ENCODE measurements around the gene CDH22. TPM values are rescaled to one million over a fixed set of nuclear protein-coding genes. Genes with fewer than 3 reads are reported as not detected.

CDH22 gene
- total and polyA plus RNA-seq, 4 experiments from 2014 or later: not detected

GRCh38 chr20:46200582-46201570 lies 107.4 kb downstream of the CDH22 start:
- Histone ChIP-seq H3K36me3 (ENCODE audit: insufficient read depth, low read length) (no peaks in the 10 kb centered on the region), H3K27me3 (ENCODE audit: insufficient read depth, low read length) (no peaks in the 10 kb centered on the region), H3K27ac (ENCODE audit: low read depth, low read length) (no peak overlapping the region), H3K4me1 (ENCODE audit: insufficient read depth, low read length) (peaks cover 31% of the 10 kb centered on the region), H3K4me3 (ENCODE audit: low read length in 2 of 2) (no peak overlapping the region), H3K9me3 (ENCODE audit: control insufficient read depth in 1 of 2, low read length in 2 of 2) (no peaks in the 10 kb centered on the region)
- Mint-ChIP-seq H3K27ac (peak overlapping the region in 2 of 7 donors; percentile 52 to 68), H3K4me1 (peaks cover 22 to 34% (median 31%) of the 10 kb centered on the region in 4 donors), H3K4me3 (no peak overlapping the region), H3K36me3 (no peaks in the 10 kb centered on the region), H3K27me3 (peaks cover 7 to 29% of the 10 kb centered on the region in 2 donors), H3K9me3 (peaks cover 0 to 2% (median 0%) of the 10 kb centered on the region in 8 donors)
- ChIA-PET POLR2A (ENCODE audit: partially characterized antibody) (no interaction called here), CTCF (ENCODE audit: partially characterized antibody) (no interaction called here)
- intact Hi-C loops (cut with micrococcal nuclease): no loop called here
- no peak for DNase-seq

- H3K27ac ChIP-seq (ENCODE audit: low read depth, low read length): no peak overlapping the region
- peaks cover 8 to 18% (median 14%) of the 10 kb centered on the region in 4 donors for H3K4me1 Mint-ChIP-seq
- H3K36me3 Mint-ChIP-seq: no peaks in the 10 kb centered on the region
- H3K4me3 ChIP-seq (ENCODE audit: low read length in 2 of 2): no peak overlapping the region
- intact Hi-C loops (cut with micrococcal nuclease): no loop called here
- H3K9me3 ChIP-seq (ENCODE audit: control insufficient read depth in 1 of 2, low read length in 2 of 2): no peaks in the 10 kb centered on the region
- no peaks in the 10 kb centered on the region for H3K27me3 ChIP-seq (ENCODE audit: insufficient read depth, low read length)
- peak overlapping the region in 2 of 8 donors; percentile 5 to 54 for H3K4me3 Mint-ChIP-seq
- peaks cover 14% of the 10 kb centered on the region for H3K4me1 ChIP-seq (ENCODE audit: insufficient read depth, low read length)
- H3K27ac Mint-ChIP-seq: peak overlapping the region in 1 of 7 donors; percentile 0
- CTCF ChIA-PET (ENCODE audit: partially characterized antibody): no interaction called here
- DNase-seq: peak in 2 of 5 donors; percentile 8 to 34
- no peaks in the 10 kb centered on the region for H3K36me3 ChIP-seq (ENCODE audit: insufficient read depth, low read length)
- POLR2A ChIA-PET (ENCODE audit: partially characterized antibody): no interaction called here
- peaks cover 8 to 33% of the 10 kb centered on the region in 2 donors for H3K27me3 Mint-ChIP-seq
- peaks cover 0 to 2% (median 0%) of the 10 kb centered on the region in 8 donors for H3K9me3 Mint-ChIP-seq
Measured at GRCh38 chr20:46199198-46199597, 109.1 kb downstream of the CDH22 start.

- POLR2A ChIA-PET (ENCODE audit: partially characterized antibody): interaction anchor here (1.1 kb wide), 1 partner anchor 8 kb away, joined by 4 read pairs; no protein-coding TSS in a partner anchor
- H3K4me1 Mint-ChIP-seq: peaks cover 0 to 8% (median 4%) of the 10 kb centered on the region in 4 donors
- H3K27ac Mint-ChIP-seq: no peak overlapping the region
- no peaks in the 10 kb centered on the region for H3K36me3 ChIP-seq (ENCODE audit: insufficient read depth, low read length)
- no peak overlapping the region for H3K4me3 ChIP-seq (ENCODE audit: low read length in 2 of 2)
- H3K4me3 Mint-ChIP-seq: no peak overlapping the region
- no peaks in the 10 kb centered on the region for H3K4me1 ChIP-seq (ENCODE audit: insufficient read depth, low read length)
- H3K27me3 Mint-ChIP-seq: peaks cover 8 to 37% of the 10 kb centered on the region in 2 donors
- H3K27me3 ChIP-seq (ENCODE audit: insufficient read depth, low read length): no peaks in the 10 kb centered on the region
- H3K9me3 Mint-ChIP-seq: peaks cover 0 to 2% (median 0%) of the 10 kb centered on the region in 8 donors
- H3K9me3 ChIP-seq (ENCODE audit: control insufficient read depth in 1 of 2, low read length in 2 of 2): no peaks in the 10 kb centered on the region
- CTCF ChIA-PET (ENCODE audit: partially characterized antibody): interaction anchor here (1.4 to 2.1 kb wide), 2 partner anchors 14 to 22 kb away, joined by 3 to 8 read pairs; no protein-coding TSS in a partner anchor
- no peaks in the 10 kb centered on the region for H3K36me3 Mint-ChIP-seq
- intact Hi-C loops (cut with micrococcal nuclease): no loop called here
- no peak for DNase-seq
- no peak overlapping the region for H3K27ac ChIP-seq (ENCODE audit: low read depth, low read length)
Measured at GRCh38 chr20:46196990-46197389, 111.3 kb downstream of the CDH22 start.

- Mint-ChIP-seq H3K27ac (no peak overlapping the region), H3K27me3 (peaks cover 7 to 32% of the 10 kb centered on the region in 2 donors), H3K9me3 (peaks cover 0 to 5% (median 0%) of the 10 kb centered on the region in 8 donors), H3K4me3 (no peak overlapping the region), H3K36me3 (no peaks in the 10 kb centered on the region), H3K4me1 (peaks cover 0 to 8% (median 4%) of the 10 kb centered on the region in 4 donors)
- POLR2A ChIA-PET (ENCODE audit: partially characterized antibody): no interaction called here
- no peaks in the 10 kb centered on the region for H3K4me1 ChIP-seq (ENCODE audit: insufficient read depth, low read length)
- no peaks in the 10 kb centered on the region for H3K27me3 ChIP-seq (ENCODE audit: insufficient read depth, low read length)
- no peak overlapping the region for H3K27ac ChIP-seq (ENCODE audit: low read depth, low read length)
- H3K36me3 ChIP-seq (ENCODE audit: insufficient read depth, low read length): no peaks in the 10 kb centered on the region
- no peaks in the 10 kb centered on the region for H3K9me3 ChIP-seq (ENCODE audit: control insufficient read depth in 1 of 2, low read length in 2 of 2)
- intact Hi-C loops (cut with micrococcal nuclease): no loop called here
- H3K4me3 ChIP-seq (ENCODE audit: low read length in 2 of 2): no peak overlapping the region
- CTCF ChIA-PET (ENCODE audit: partially characterized antibody): interaction anchor here (2.1 kb wide), 1 partner anchor 20 kb away, joined by 8 read pairs; no protein-coding TSS in a partner anchor
- no peak for DNase-seq
Measured at GRCh38 chr20:46195264-46196036, 112.8 kb downstream of the CDH22 start.

GRCh38 chr20:46194409-46194808 lies 113.9 kb downstream of the CDH22 start:
- Histone ChIP-seq H3K4me3 (ENCODE audit: low read length in 2 of 2) (no peak overlapping the region), H3K36me3 (ENCODE audit: insufficient read depth, low read length) (no peaks in the 10 kb centered on the region), H3K27ac (ENCODE audit: low read depth, low read length) (no peak overlapping the region), H3K4me1 (ENCODE audit: insufficient read depth, low read length) (no peaks in the 10 kb centered on the region), H3K9me3 (ENCODE audit: control insufficient read depth in 1 of 2, low read length in 2 of 2) (no peaks in the 10 kb centered on the region), H3K27me3 (ENCODE audit: insufficient read depth, low read length) (no peaks in the 10 kb centered on the region)
- ChIA-PET POLR2A (ENCODE audit: partially characterized antibody) (no interaction called here), CTCF (ENCODE audit: partially characterized antibody) (no interaction called here)
- H3K4me3 Mint-ChIP-seq: no peak overlapping the region
- H3K27me3 Mint-ChIP-seq: peaks cover 7 to 31% of the 10 kb centered on the region in 2 donors
- peaks cover 0 to 5% (median 0%) of the 10 kb centered on the region in 8 donors for H3K9me3 Mint-ChIP-seq
- H3K4me1 Mint-ChIP-seq: peaks cover 0 to 7% (median 4%) of the 10 kb centered on the region in 4 donors
- DNase-seq: no peak
- no peaks in the 10 kb centered on the region for H3K36me3 Mint-ChIP-seq
- H3K27ac Mint-ChIP-seq: no peak overlapping the region
- intact Hi-C loops (cut with micrococcal nuclease): no loop called here

GRCh38 chr20:46192376-46192944 lies 115.8 kb downstream of the CDH22 start:
- Mint-ChIP-seq H3K27ac (no peak overlapping the region), H3K9me3 (peaks cover 0 to 5% (median 0%) of the 10 kb centered on the region in 8 donors), H3K4me1 (peaks cover 0 to 1% (median 0%) of the 10 kb centered on the region in 4 donors), H3K4me3 (no peak overlapping the region), H3K36me3 (no peaks in the 10 kb centered on the region), H3K27me3 (peaks cover 2 to 24% of the 10 kb centered on the region in 2 donors)
- no peak for DNase-seq
- Histone ChIP-seq H3K36me3 (ENCODE audit: insufficient read depth, low read length) (no peaks in the 10 kb centered on the region), H3K27ac (ENCODE audit: low read depth, low read length) (no peak overlapping the region), H3K4me3 (ENCODE audit: low read length in 2 of 2) (no peak overlapping the region), H3K4me1 (ENCODE audit: insufficient read depth, low read length) (no peaks in the 10 kb centered on the region), H3K9me3 (ENCODE audit: control insufficient read depth in 1 of 2, low read length in 2 of 2) (no peaks in the 10 kb centered on the region), H3K27me3 (ENCODE audit: insufficient read depth, low read length) (no peaks in the 10 kb centered on the region)
- CTCF ChIA-PET (ENCODE audit: partially characterized antibody): interaction anchor here (1.5 kb wide), 1 partner anchor 12 kb away, joined by 4 read pairs; no protein-coding TSS in a partner anchor
- intact Hi-C loops (cut with micrococcal nuclease): no loop called here
- POLR2A ChIA-PET (ENCODE audit: partially characterized antibody): no interaction called here
